ENCODE data around the gene CPEB3. TPM values are rescaled to one million over a fixed set of nuclear protein-coding genes. Genes with fewer than 3 reads are reported as not detected.

CPEB3 gene
- total RNA-seq, 4 donors from 2014 or later = 9.9 to 15.2 (median 11.4) TPM

GRCh38 chr10:92173996-92174395 lies 116.9 kb downstream of the CPEB3 start:
- no peaks in the 10 kb centered on the region for H3K9me3 ChIP-seq
- H3K27ac ChIP-seq = no peak overlapping the region
- peaks cover 0 to 12% (median 0%) of the 10 kb centered on the region in 3 donors for H3K36me3 ChIP-seq
- no peaks in the 10 kb centered on the region for H3K27me3 ChIP-seq
- H3K4me1 ChIP-seq = no peaks in the 10 kb centered on the region
- no peak for DNase-seq
- TF ChIP-seq CTCF (IDR thresholded peaks at IDR 0.05) (no peak), POLR2A (IDR thresholded peaks at IDR 0.05) (no peak)
- no peak overlapping the region for H3K4me3 ChIP-seq

- H3K27me3 ChIP-seq = no peaks in the 10 kb centered on the region
- peaks cover 0 to 7% (median 0%) of the 10 kb centered on the region in 4 donors for H3K9me3 ChIP-seq
- no peak for TF ChIP-seq POLR2A (IDR thresholded peaks at IDR 0.05)
- TF ChIP-seq CTCF (IDR thresholded peaks at IDR 0.05) = no peak
- no peak for DNase-seq
- no peak overlapping the region for H3K27ac ChIP-seq
- H3K4me1 ChIP-seq = no peaks in the 10 kb centered on the region
- H3K36me3 ChIP-seq = peaks cover 0 to 12% (median 0%) of the 10 kb centered on the region in 3 donors
- H3K4me3 ChIP-seq = no peak overlapping the region
Observed at GRCh38 chr10:92164036-92164696, 126.7 kb downstream of the CPEB3 start.

- no peak for DNase-seq
- Histone ChIP-seq H3K4me3 (no peak overlapping the region), H3K4me1 (no peaks in the 10 kb centered on the region), H3K36me3 (peaks cover 0 to 12% (median 0%) of the 10 kb centered on the region in 3 donors), H3K27ac (no peak overlapping the region), H3K9me3 (peaks cover 0 to 7% (median 0%) of the 10 kb centered on the region in 4 donors), H3K27me3 (no peaks in the 10 kb centered on the region)
- TF ChIP-seq CTCF (IDR thresholded peaks at IDR 0.05) = no peak
- TF ChIP-seq POLR2A (IDR thresholded peaks at IDR 0.05) = no peak
Observed at GRCh38 chr10:92162541-92162940, 128.3 kb downstream of the CPEB3 start.

GRCh38 chr10:92156874-92157773 lies 133.8 kb downstream of the CPEB3 start:
- DNase-seq = no peak
- no peak overlapping the region for H3K27ac ChIP-seq
- H3K27me3 ChIP-seq = no peaks in the 10 kb centered on the region
- no peaks in the 10 kb centered on the region for H3K4me1 ChIP-seq
- H3K36me3 ChIP-seq = no peaks in the 10 kb centered on the region
- no peak overlapping the region for H3K4me3 ChIP-seq
- no peak for TF ChIP-seq CTCF (IDR thresholded peaks at IDR 0.05)
- TF ChIP-seq POLR2A (IDR thresholded peaks at IDR 0.05) = no peak
- H3K9me3 ChIP-seq = no peaks in the 10 kb centered on the region

GRCh38 chr10:92150823-92151222 lies 140.1 kb downstream of the CPEB3 start:
- no peak for DNase-seq
- H3K36me3 ChIP-seq = no peaks in the 10 kb centered on the region
- H3K27ac ChIP-seq = no peak overlapping the region
- no peak overlapping the region for H3K4me3 ChIP-seq
- no peaks in the 10 kb centered on the region for H3K27me3 ChIP-seq
- TF ChIP-seq POLR2A (IDR thresholded peaks at IDR 0.05) = no peak
- no peak for TF ChIP-seq CTCF (IDR thresholded peaks at IDR 0.05)
- H3K9me3 ChIP-seq = no peaks in the 10 kb centered on the region
- no peaks in the 10 kb centered on the region for H3K4me1 ChIP-seq
